ENCODE results near the gene FAIM2. TPM values are rescaled to one million over a fixed set of nuclear protein-coding genes. Genes with fewer than 3 reads are reported as not detected.

The FAIM2 gene
- not detected in 2 replicates for total RNA-seq (2014; rRNA removed; shearing (Covaris generic))

DNA sequence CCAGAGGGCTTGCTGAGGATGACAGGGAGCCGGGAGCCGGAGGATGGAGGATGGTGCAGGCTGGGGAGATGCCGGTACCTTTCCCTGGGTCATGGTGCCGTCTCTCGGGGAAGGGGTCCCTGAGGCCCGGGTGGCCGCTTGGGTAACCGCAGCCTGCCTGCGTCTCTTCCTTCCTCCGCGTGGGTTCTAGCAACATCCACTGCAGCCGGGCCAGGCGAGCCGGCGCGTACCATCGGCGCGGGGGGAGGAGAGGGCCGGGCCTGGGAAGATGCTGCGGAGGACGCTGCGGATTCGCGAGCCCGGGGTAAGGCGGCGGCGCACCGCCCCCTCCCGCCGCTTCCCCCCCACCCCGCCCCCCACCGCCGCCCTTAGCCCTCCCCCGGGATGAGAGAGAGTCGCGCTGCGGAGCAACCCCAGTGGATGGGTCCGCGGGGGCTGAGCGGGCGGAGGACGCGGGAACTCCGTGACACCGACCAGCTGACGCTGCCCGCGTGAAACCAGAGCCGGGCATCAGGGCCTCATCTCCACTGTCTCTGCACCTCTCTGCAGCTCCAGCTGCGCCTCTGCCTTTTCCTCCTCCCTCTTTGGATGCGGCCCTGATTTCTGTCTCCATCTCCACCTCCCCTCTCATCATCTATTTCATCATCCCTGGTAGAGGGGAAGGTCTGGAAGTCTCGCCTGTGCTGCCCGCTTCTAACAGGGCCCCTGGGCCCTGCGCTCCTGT, at the start of gene FAIM2:
Gene FAIM2, minus strand, starts transcription at position 201 of the 724 bp plus-strand sequence. Its CDS starts 108 bp downstream, at position 93.
- DNase-seq = peak; percentile 90
- no peaks in the 10 kb centered on the region for H3K36me3 ChIP-seq (replicated peaks; ENCODE audit: control insufficient read depth, insufficient read depth, low read length)
- H3K4me3 ChIP-seq (ENCODE audit: insufficient read depth, low read depth, low read length) = peak within 1 kb of the TSS; percentile 36
- peaks cover 20% of the 10 kb centered on the region for H3K27me3 ChIP-seq (ENCODE audit: control insufficient read depth, insufficient read depth, low read length)

DNA sequence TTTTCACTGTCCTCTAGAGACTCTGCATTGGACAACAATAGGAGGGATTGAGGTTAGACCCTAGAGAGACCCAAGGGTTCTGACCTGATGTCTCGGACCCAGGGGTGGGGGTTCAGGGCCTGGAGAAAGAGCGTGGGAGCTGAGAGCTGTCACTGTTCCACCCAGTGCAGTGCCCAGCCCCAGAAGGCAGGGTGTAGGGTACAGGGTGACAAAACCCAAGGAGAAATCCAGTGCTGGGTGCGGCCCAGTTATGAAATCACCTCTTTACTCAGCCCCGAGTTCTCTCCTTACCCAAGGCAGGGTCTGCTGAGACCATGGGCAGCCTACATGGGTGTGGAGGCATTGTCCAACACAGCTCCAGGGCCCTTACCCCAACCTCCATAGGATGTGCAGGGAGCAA, 49.5 kb upstream of the FAIM2 start:
- no peak for DNase-seq
- Histone ChIP-seq H3K27me3 (ENCODE audit: control insufficient read depth, insufficient read depth, low read length) (peaks cover 4% of the 10 kb centered on the region; the same call in 1 of the 2 replicates), H3K36me3 (replicated peaks; ENCODE audit: control insufficient read depth, insufficient read depth, low read length) (no peaks in the 10 kb centered on the region), H3K4me3 (ENCODE audit: insufficient read depth, low read depth, low read length) (no peak overlapping the region)

DNA sequence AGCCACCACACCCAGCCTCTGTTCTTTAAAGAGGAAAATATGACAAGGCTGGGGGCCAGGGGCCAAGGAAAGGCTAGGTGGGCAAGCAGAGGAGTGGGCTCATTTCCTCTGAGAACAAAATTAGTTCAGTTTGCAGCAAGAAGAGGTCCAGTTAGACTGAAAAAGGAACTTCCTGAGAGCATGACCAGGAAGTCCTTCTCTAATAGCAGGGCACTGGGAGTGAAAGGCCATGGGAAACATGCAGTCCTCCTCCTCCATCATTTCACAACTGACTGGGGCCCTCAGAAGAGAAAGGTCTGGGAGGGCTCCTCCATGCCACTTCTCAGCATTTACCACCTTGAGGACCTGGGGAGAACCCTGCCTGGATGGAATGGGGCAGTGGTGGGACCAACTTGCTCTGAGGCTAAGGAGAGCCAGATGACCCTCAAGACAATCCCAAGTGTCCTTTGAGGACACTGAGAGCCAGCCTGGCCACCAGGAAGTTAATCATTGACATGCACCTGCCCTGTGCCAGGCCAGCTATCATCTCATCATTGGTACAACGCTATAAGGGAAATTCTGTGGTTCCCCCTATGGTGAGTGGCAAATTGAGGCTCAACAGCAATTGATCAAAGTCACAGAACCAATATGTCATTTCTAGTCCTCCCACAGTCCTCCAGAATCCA, 48.8 kb upstream of the FAIM2 start:
- Histone ChIP-seq H3K36me3 (replicated peaks; ENCODE audit: control insufficient read depth, insufficient read depth, low read length) (no peaks in the 10 kb centered on the region), H3K27me3 (ENCODE audit: control insufficient read depth, insufficient read depth, low read length) (peaks cover 4% of the 10 kb centered on the region; the same call in 1 of the 2 replicates), H3K4me3 (ENCODE audit: insufficient read depth, low read depth, low read length) (no peak overlapping the region)
- no peak for DNase-seq

DNA sequence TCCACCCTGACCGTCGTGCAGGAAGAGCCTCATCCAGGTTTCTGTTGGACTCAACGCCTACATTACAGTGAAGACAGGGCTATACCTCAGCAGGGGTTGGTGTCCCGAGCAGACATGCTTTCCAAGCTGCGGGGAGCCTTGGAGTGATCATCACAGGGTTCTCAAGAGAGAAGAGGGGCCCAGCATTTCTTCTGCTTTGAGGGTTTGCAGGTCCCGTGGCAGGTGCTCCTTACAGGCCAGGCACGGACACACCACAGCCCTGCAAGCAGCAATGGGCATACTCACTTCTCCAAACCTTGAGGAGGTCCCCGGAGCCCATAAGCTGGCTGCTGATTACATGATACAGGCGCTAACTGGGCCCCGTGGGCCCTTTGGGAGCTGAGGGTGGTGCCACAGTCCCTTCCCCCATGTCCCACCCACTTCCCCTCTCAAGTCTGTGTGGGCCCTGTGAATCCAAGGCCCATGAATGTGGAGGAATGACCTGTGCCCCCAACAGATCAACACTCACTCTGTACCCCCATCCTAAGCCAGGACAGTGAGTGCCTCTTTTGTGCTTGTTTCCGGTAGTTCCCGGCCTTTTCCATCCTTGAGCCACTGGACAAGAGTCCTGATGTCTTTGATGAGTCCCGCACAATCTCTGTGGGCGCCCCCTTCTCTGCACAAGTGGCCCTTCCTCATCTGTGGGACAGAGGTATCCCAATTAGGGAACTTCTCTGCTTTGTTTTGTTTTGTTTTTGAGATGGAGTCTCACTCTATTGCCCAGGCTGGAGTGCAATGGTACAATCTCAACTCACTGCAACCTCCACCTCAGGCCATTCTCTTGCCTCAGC, 47.9 kb upstream of the FAIM2 start:
- no peak for DNase-seq
- no peak overlapping the region for H3K4me3 ChIP-seq (ENCODE audit: insufficient read depth, low read depth, low read length)
- H3K27me3 ChIP-seq (ENCODE audit: control insufficient read depth, insufficient read depth, low read length) = peaks cover 1% of the 10 kb centered on the region; the same call in 1 of the 2 replicates
- no peaks in the 10 kb centered on the region for H3K36me3 ChIP-seq (replicated peaks; ENCODE audit: control insufficient read depth, insufficient read depth, low read length)

DNA sequence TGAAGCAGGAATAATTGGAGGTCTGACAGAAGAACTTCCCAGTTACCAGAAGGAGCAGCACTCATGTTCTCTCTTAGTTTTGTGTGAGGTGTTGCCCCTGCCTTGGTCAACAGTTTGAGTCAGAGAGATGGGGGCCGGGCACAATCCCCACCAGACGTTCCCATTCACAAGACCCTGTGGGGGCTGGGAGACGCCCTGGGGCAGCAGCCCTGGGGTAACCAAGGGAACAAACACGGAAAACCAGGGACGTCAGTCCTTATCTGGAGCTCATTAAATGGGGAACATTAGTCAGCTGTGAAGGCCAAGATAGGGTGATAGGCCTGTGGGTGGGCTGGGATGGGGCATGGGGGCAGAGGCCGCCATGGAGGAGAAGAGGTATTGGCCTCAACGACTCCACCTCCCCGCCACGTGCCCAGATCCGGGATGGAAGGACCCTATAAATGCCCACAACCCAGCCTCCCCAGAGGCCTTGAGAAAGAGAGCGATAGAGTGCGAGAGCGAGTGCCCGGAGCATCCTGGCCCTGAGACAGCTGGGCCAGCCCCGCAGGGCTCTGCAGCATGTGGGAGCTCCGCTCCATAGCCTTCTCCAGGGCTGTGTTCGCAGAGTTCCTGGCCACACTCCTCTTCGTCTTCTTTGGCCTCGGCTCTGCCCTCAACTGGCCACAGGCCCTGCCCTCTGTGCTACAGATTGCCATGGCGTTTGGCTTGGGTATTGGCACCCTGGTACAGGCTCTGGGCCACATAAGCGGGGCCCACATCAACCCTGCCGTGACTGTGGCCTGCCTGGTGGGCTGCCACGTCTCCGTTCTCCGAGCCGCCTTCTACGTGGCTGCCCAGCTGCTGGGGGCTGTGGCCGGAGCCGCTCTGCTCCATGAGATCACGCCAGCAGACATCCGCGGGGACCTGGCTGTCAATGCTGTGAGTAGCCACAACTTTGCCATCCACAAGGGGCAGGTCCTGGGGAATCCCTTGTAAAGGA, 46.9 kb upstream of the FAIM2 start, which contains the start of gene AQP2:
Gene AQP2, plus strand, starts transcription at position 465 of the 979 bp plus-strand sequence. Its CDS starts 94 bp downstream, at position 559.
- Histone ChIP-seq H3K27me3 (ENCODE audit: control insufficient read depth, insufficient read depth, low read length) (no peaks in the 10 kb centered on the region; the same call in 1 of the 2 replicates), H3K36me3 (replicated peaks; ENCODE audit: control insufficient read depth, insufficient read depth, low read length) (no peaks in the 10 kb centered on the region), H3K4me3 (ENCODE audit: insufficient read depth, low read depth, low read length) (no peak within 1 kb of the TSS)
- DNase-seq = no peak

DNA sequence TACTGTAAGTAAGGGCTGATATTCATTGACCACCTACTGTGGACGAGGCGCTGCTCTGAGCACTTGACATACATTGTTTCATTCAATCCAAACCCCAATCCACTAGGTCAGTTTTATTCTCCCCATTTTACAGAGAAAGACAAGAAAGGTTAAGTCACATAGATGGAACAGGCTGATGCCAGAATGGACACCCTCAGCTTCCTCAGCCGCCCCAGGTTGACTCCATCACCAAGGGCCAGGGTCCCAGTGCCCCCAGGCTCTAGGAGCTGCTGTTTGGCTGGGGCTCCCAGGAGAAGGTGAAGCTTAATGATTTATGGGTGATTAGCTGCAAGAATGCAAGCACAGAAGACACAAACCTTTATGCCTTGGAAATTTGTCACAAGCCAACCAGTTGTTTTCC, 46.2 kb upstream of the FAIM2 start:
- Histone ChIP-seq H3K36me3 (replicated peaks; ENCODE audit: control insufficient read depth, insufficient read depth, low read length) (no peaks in the 10 kb centered on the region), H3K27me3 (ENCODE audit: control insufficient read depth, insufficient read depth, low read length) (no peaks in the 10 kb centered on the region; the same call in none of the 2 replicates), H3K4me3 (ENCODE audit: insufficient read depth, low read depth, low read length) (no peak overlapping the region)
- DNase-seq = no peak

DNA sequence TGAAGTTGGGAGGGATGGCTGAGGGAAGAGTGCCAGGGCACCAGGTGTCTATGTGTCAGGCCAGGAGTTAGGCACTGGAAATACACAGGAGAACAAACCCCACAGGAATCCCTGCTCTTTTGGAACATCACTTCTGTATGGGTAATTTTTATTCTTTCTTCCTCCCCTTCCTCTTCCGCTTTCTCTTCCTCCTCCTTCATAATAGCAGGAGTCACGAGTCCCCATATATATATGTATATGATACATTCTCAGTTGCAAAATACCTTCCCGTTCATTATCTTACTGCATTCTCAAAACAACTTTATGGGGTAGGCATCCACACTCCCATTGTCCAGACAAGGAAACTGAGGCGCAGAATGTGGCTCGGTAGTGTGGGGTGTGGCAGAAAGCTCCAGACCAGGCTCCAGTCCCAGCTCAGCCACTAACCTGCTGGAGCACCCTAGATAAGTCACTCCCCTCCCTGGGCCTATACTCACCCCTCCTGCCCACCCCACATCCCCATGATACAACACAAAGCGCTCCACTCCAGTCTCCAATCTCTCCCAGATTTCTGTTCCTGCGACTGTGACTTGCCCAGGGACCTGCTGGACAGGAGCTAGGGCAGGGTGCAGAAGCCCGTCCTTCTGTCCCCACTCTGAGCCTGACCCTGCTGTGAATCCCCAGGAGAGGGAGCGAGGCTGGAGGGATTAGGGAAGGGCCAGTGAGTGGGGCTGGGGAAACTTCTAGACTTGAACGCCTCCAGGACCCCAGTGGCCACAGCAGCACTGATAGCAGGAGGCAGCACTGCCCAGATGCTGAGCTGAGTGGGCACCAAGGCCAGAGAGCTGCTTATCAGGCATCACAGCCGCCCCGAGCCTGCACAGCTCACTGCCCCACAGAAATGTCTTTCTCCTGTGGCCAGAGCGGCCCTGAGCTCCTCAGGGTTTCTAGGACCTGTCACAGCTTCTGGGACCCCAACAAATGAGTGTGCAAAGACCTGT, 45.5 kb upstream of the FAIM2 start:
- no peak overlapping the region for H3K4me3 ChIP-seq (ENCODE audit: insufficient read depth, low read depth, low read length)
- H3K36me3 ChIP-seq (replicated peaks; ENCODE audit: control insufficient read depth, insufficient read depth, low read length) = no peaks in the 10 kb centered on the region
- DNase-seq = no peak
- H3K27me3 ChIP-seq (ENCODE audit: control insufficient read depth, insufficient read depth, low read length) = peaks cover 1% of the 10 kb centered on the region; the same call in 1 of the 2 replicates

DNA sequence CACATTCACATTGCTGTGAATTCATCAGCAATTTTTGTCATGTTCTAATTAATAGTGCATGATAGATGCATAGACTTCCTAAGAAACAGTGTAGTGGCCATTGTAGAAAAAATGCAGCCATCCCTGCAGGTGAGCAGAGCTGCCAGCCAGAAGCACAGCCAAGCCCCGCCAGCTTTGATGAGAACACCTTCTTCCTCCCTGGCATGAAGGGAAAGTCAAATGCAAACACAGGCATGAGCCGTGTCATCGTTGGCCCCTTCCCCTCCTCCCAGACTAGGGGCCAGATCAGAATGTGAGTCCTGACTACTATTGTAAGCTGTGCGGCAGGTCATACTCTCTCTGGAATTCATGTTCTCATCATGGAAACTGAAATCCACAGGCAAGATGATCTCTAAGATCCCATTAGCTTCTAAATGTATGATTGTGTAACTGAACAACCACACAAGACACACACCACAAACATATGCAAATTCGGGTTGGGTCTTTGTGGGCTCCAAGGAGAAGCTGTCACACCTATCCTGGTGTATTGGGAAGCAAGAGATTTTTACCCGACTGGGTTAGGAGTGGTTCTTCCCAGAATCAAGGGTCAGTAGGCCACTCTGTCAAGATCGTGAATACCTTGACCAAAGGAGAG, 44.0 kb upstream of the FAIM2 start:
- DNase-seq = no peak
- no peak overlapping the region for H3K4me3 ChIP-seq (ENCODE audit: insufficient read depth, low read depth, low read length)
- H3K36me3 ChIP-seq (replicated peaks; ENCODE audit: control insufficient read depth, insufficient read depth, low read length) = no peaks in the 10 kb centered on the region
- peaks cover 1% of the 10 kb centered on the region for H3K27me3 ChIP-seq (ENCODE audit: control insufficient read depth, insufficient read depth, low read length)

DNA sequence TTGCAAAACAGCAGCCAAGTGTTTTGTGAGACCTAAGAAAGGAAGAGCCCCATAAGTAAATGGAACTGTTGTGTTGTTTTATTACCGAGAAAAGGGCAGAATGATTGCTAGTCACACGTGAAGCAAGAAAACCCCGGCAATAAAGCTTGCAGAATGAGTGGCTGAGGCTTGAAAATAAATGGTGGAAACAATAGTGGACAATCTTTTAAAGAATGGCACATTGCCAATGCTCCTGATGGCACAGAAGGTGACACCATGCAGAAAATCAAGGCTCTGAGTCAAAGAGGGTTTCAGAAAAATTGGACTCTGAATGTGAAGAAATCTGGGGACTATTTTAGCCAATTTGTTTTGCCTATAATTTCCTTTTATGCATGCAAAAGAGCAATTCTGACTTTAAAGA, 42.8 kb upstream of the FAIM2 start:
- Histone ChIP-seq H3K27me3 (ENCODE audit: control insufficient read depth, insufficient read depth, low read length) (peaks cover 1% of the 10 kb centered on the region), H3K4me3 (ENCODE audit: insufficient read depth, low read depth, low read length) (no peak overlapping the region), H3K36me3 (replicated peaks; ENCODE audit: control insufficient read depth, insufficient read depth, low read length) (no peaks in the 10 kb centered on the region)
- no peak for DNase-seq

DNA sequence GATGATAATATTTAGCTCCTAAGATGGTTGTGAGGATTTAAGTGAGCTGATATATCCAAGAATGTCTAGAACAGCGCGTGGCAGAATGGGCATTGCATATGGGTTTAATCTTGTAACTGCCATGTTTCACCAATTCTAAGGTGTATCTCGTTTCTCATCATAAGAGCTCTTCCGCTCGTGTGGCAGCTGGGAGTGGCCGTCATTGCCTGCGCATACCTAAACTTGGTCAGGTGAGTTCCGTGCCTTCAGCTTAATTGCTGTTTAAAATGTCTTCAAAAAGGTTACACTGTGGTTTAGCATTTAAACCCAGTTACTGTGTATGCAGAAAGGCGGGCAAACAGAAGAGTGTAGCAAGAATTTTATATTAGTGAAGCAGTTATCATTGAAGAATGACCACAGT, 42.4 kb upstream of the FAIM2 start:
- Histone ChIP-seq H3K4me3 (ENCODE audit: insufficient read depth, low read depth, low read length) (no peak overlapping the region), H3K36me3 (replicated peaks; ENCODE audit: control insufficient read depth, insufficient read depth, low read length) (no peaks in the 10 kb centered on the region), H3K27me3 (ENCODE audit: control insufficient read depth, insufficient read depth, low read length) (peaks cover 1% of the 10 kb centered on the region)
- no peak for DNase-seq

DNA sequence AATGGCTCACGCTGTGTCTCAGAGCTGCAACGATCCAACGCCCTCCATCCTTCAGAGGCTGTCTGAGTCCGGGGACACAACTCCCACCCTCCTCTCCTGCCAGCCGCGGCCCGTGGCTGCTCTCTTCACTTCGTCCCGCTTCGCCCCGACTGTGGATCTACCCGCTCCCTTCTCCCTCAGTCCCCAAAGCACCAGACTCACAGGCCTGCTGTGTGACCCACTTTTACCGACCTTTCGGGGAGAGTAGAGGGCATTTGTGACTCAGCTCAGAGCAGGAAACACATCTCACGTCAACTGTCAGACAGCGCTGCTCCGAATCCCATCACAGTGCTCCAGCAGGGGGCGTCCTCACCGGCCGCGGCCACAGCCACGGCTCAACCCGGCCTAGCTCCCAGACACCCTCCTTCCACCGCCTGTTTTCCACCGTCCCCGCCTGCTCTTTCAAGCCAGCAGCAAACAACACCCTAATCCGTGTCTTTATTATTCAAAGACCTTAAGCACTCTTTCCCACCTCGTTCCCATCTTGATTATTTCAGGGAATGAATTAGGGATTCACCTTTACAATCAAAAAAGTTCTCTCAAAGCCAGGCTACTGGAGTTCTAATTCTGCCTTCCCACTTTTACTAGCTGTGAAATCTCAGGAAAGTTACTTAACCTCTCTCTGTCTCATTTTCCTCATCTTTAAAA, 41.8 kb upstream of the FAIM2 start:
- Histone ChIP-seq H3K4me3 (ENCODE audit: insufficient read depth, low read depth, low read length) (peak overlapping the region; percentile 9; the same call in 1 of the 2 replicates), H3K36me3 (replicated peaks; ENCODE audit: control insufficient read depth, insufficient read depth, low read length) (no peaks in the 10 kb centered on the region), H3K27me3 (ENCODE audit: control insufficient read depth, insufficient read depth, low read length) (peaks cover 1% of the 10 kb centered on the region)
- peak; percentile 95 for DNase-seq

DNA sequence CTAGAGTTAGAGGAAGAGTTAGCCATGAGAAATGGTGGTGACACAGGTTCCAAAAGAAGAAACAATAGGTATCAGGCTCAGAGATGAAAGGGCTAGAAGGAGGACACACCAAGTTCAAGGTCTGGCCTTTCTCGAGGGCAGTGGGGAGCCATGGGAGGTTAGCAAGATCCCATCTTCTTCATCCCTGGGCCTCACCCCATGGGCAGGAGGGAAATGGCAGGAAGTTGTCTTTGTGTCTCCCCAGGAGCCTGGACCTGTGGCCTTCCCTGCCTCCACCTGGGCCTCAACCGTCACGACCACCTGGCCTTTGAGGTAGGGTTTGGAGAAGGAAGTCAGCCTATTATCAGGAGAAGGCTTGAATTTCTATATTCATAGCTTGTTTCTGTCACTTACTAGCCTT, 41.0 kb upstream of the FAIM2 start:
- Histone ChIP-seq H3K36me3 (replicated peaks; ENCODE audit: control insufficient read depth, insufficient read depth, low read length) (no peaks in the 10 kb centered on the region), H3K27me3 (ENCODE audit: control insufficient read depth, insufficient read depth, low read length) (peaks cover 1% of the 10 kb centered on the region), H3K4me3 (ENCODE audit: insufficient read depth, low read depth, low read length) (no peak overlapping the region)
- no peak for DNase-seq
